ENCODE measurements around the gene ADK. TPM values are rescaled to one million over a fixed set of nuclear protein-coding genes. Genes with fewer than 3 reads are reported as not detected.

The ADK gene
- total RNA-seq, 2 experiments from 2014 or later, result 56.9 to 57.5 TPM

- Mint-ChIP-seq H3K4me1 (ENCODE audit: low read depth) (peaks cover 26% of the 10 kb centered on the region), H3K4me3 (no peak overlapping the region), H3K27me3 (no peaks in the 10 kb centered on the region), H3K36me3 (ENCODE audit: low read depth) (peaks cover 17% of the 10 kb centered on the region), H3K9me3 (no peaks in the 10 kb centered on the region), H3K27ac (no peak overlapping the region)
- ATAC-seq (peak; percentile 39), DNase-seq (no peak)
- POLR2A ChIA-PET, result no interaction called here
- CTCF ChIA-PET, result interaction anchor here (1.2 kb wide), 2 partner anchors 9 kb away, joined by 4 read pairs; no protein-coding TSS in a partner anchor
- intact Hi-C loops (cut with micrococcal nuclease), result no loop called here
- TF ChIP-seq, protein P1, sequence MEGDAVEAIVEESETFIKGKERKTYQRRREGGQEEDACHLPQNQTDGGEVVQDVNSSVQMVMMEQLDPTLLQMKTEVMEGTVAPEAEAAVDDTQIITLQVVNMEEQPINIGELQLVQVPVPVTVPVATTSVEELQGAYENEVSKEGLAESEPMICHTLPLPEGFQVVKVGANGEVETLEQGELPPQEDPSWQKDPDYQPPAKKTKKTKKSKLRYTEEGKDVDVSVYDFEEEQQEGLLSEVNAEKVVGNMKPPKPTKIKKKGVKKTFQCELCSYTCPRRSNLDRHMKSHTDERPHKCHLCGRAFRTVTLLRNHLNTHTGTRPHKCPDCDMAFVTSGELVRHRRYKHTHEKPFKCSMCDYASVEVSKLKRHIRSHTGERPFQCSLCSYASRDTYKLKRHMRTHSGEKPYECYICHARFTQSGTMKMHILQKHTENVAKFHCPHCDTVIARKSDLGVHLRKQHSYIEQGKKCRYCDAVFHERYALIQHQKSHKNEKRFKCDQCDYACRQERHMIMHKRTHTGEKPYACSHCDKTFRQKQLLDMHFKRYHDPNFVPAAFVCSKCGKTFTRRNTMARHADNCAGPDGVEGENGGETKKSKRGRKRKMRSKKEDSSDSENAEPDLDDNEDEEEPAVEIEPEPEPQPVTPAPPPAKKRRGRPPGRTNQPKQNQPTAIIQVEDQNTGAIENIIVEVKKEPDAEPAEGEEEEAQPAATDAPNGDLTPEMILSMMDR (IDR thresholded peaks at IDR 0.05), result no peak
These were observed 531.1 kb downstream of the ADK start for GRCh38 chr10:74681917-74682627.

DNA sequence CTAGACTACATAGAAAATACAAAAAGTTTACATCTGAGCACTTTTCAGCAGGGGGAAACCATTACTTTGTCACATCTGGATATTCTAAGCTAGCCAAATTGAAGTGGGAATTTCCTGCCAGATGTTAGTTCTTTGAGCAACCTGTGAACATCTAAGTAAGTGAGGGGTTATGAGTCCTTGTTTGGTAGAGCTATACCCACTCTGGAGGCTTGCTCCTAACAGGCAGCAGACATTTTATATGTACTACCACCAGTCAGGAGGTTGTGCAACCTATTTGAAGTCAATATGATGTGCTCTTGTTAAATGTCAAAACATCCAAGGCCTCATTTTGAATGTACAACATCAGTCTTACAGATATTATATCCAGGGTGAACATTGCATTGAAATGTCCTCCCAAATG lies 532.0 kb downstream of the ADK start:
- Mint-ChIP-seq H3K36me3 (ENCODE audit: low read depth) (peaks cover 13% of the 10 kb centered on the region), H3K27me3 (no peaks in the 10 kb centered on the region), H3K27ac (no peak overlapping the region), H3K9me3 (no peaks in the 10 kb centered on the region), H3K4me3 (no peak overlapping the region), H3K4me1 (ENCODE audit: low read depth) (peaks cover 26% of the 10 kb centered on the region)
- intact Hi-C loops (cut with micrococcal nuclease), result no loop called here
- POLR2A ChIA-PET, result no interaction called here
- TF ChIP-seq, protein P1 (IDR thresholded peaks at IDR 0.05), result no peak
- ATAC-seq (no peak), DNase-seq (no peak)
- CTCF ChIA-PET, result no interaction called here

- Mint-ChIP-seq H3K27ac (no peak overlapping the region), H3K4me3 (no peak overlapping the region), H3K4me1 (ENCODE audit: low read depth) (peaks cover 21% of the 10 kb centered on the region), H3K27me3 (no peaks in the 10 kb centered on the region), H3K36me3 (ENCODE audit: low read depth) (peaks cover 10% of the 10 kb centered on the region), H3K9me3 (no peaks in the 10 kb centered on the region)
- ChIA-PET POLR2A (interaction anchor here (0.6 kb wide), 1 partner anchor 59 kb away, joined by 3 read pairs; no protein-coding TSS in a partner anchor), CTCF (interaction anchor here (0.7 to 1.0 kb wide), 2 partner anchors 19 to 552 kb away, joined by 3 read pairs; partner anchors contain the start of gene COMTD1)
- intact Hi-C loops (cut with micrococcal nuclease), result no loop called here
- TF ChIP-seq, protein P1 (IDR thresholded peaks at IDR 0.05), result no peak
- DNase-seq (no peak), ATAC-seq (no peak)
These were observed 532.8 kb downstream of the ADK start for GRCh38 chr10:74683621-74684364.

- no peak for ATAC-seq
- ChIA-PET CTCF (interaction anchor here (0.7 to 1.0 kb wide), 2 partner anchors 20 to 551 kb away, joined by 3 read pairs; partner anchors contain the start of gene COMTD1), POLR2A (interaction anchor here (0.6 kb wide), 1 partner anchor 59 kb away, joined by 3 read pairs; no protein-coding TSS in a partner anchor)
- Mint-ChIP-seq H3K27me3 (no peaks in the 10 kb centered on the region), H3K4me1 (ENCODE audit: low read depth) (peaks cover 21% of the 10 kb centered on the region), H3K4me3 (no peak overlapping the region), H3K9me3 (no peaks in the 10 kb centered on the region), H3K27ac (no peak overlapping the region), H3K36me3 (ENCODE audit: low read depth) (peaks cover 10% of the 10 kb centered on the region)
- no peak for DNase-seq
- intact Hi-C loops (cut with micrococcal nuclease), result no loop called here
- TF ChIP-seq, protein P1 (IDR thresholded peaks at IDR 0.05), result no peak
These were observed 533.4 kb downstream of the ADK start for GRCh38 chr10:74684462-74684861.

- POLR2A ChIA-PET, result no interaction called here
- no peaks in the 10 kb centered on the region for H3K9me3 Mint-ChIP-seq
- TF ChIP-seq, protein P1 (IDR thresholded peaks at IDR 0.05), result no peak
- DNase-seq (no peak), ATAC-seq (no peak)
- CTCF ChIA-PET, result no interaction called here
- H3K4me3 Mint-ChIP-seq, result no peak overlapping the region
- intact Hi-C loops (cut with micrococcal nuclease), result no loop called here
- H3K27ac Mint-ChIP-seq, result no peak overlapping the region
- H3K27me3 Mint-ChIP-seq, result no peaks in the 10 kb centered on the region
- H3K36me3 Mint-ChIP-seq (ENCODE audit: low read depth), result peaks cover 13% of the 10 kb centered on the region
- H3K4me1 Mint-ChIP-seq (ENCODE audit: low read depth), result peaks cover 21% of the 10 kb centered on the region
These were observed 534.5 kb downstream of the ADK start for GRCh38 chr10:74685564-74685963.

All from activated CD8-positive, alpha-beta T cell treated with anti-CD3 and anti-CD28 coated beads for 36 hours (primary cell).